Coronary artery (tissue), 2 donors: ENCODE data around the gene CALCB.
"Not testable (repeated sequence)": the region's sequence is repeated elsewhere in the genome, so short reads cannot be mapped to it uniquely, and the experiment has no call there.

Experiments used
- DNase-seq: peaks from one replicate; pipeline ENCODE4 v3.0.0-alpha.2; 2017; ENCODE audit warnings: low spot score
- H3K27ac ChIP-seq, 2 donors: fragments of 200-600 bp; sonication (generic); one replicate each; pipeline ENCODE4 v1.5.1; 2016 to 2019
- H3K4me3 ChIP-seq: fragments of 200-600 bp; sonication (generic); 2 replicates; pipeline ENCODE4 v1.5.1; 2016; ENCODE audit warnings: mild to moderate bottlenecking, moderate library complexity
- TF ChIP-seq, protein P1 (sequence below): fragments of 200-600 bp; sonication (generic); IDR thresholded peaks from one replicate; pipeline ENCODE4 v1.5.1; 2019; ENCODE audit warnings: antibody characterized with exemption

The CALCB gene

DNA sequence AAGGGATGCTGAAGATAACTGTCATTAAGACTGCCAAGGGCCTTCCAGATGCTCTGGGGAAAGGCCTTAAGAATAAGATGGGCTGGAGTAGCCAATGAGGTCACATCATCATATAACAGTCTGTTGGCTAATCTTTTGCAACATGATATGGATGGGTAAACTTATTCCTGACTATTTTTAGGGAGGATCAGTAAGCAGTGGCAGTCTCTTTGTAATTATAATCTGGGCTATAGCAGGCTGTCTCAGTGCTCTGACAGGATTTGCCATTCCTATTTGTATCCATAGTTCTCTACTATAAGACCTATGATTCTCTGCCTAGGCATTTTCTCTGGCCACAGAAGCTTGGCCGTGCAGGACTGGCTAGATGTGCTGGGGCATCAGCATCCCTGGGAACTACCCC, 16.1 kb upstream of the CALCB start:
- no peak for DNase-seq
- Histone ChIP-seq H3K4me3 (no peak overlapping the region), H3K27ac (no peak overlapping the region)
- TF ChIP-seq, protein P1, sequence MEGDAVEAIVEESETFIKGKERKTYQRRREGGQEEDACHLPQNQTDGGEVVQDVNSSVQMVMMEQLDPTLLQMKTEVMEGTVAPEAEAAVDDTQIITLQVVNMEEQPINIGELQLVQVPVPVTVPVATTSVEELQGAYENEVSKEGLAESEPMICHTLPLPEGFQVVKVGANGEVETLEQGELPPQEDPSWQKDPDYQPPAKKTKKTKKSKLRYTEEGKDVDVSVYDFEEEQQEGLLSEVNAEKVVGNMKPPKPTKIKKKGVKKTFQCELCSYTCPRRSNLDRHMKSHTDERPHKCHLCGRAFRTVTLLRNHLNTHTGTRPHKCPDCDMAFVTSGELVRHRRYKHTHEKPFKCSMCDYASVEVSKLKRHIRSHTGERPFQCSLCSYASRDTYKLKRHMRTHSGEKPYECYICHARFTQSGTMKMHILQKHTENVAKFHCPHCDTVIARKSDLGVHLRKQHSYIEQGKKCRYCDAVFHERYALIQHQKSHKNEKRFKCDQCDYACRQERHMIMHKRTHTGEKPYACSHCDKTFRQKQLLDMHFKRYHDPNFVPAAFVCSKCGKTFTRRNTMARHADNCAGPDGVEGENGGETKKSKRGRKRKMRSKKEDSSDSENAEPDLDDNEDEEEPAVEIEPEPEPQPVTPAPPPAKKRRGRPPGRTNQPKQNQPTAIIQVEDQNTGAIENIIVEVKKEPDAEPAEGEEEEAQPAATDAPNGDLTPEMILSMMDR, result no peak

DNA sequence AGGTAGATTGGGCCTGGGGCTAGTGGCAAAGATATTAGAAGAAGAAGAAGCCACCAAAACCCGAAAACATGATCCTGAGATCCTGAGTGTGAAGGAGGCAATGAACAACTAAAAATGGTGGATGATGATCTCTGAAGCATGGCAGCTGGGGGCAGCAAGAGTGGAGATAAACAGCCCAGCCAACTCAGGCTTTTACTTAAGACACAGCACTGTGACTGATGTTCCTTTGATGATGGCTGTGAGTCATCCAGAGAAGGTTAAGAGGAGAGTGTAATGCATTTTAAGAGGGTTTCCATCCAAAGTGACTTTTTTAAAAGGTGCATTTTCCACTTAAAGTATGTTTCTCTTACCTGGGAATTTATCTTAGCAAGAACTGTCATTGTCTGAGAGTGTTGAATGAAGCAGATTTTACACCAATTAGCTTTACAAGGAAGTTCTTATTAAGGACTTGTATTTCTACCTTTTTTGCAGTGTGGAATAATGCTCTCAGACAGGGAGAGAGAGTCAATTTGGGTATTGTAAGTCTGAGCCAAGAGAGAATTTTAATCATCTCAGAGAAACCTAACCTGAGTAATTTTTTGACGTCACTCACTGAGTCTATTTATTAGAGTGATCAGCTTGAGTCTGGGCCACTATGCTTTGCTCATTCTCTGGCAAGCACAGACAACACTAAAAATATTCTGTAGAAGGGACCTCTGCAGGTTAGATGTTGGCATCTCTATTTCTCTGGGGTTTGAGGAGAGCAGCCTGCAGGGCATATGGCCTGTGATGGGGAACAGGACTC, 14.1 kb upstream of the CALCB start:
- TF ChIP-seq, protein P1, result no peak
- H3K4me3 ChIP-seq, result no peak overlapping the region
- no peak overlapping the region for H3K27ac ChIP-seq
- DNase-seq, result no peak

DNA sequence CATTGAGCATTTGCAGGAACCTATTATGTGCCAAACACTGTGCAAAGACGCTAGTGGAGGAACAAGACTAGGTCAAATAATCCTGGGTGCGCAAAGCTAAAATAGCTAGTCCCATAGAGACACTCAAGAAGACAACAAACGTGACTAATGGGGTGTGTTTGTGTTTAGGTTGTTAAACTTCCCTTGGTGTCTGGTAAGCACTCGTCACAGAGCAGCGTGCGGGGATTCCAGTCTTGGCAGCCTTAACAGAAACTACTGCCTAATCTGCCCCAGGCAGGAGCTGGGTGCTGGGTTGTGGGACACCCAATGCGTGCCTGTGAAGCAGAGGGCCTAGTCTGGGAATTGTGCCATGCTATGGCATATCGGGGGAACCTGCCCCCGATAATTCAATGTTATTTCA, 10.8 kb upstream of the CALCB start:
- Histone ChIP-seq H3K4me3 (no peak overlapping the region), H3K27ac (no peak overlapping the region)
- TF ChIP-seq, protein P1, result no peak
- DNase-seq, result no peak

DNA sequence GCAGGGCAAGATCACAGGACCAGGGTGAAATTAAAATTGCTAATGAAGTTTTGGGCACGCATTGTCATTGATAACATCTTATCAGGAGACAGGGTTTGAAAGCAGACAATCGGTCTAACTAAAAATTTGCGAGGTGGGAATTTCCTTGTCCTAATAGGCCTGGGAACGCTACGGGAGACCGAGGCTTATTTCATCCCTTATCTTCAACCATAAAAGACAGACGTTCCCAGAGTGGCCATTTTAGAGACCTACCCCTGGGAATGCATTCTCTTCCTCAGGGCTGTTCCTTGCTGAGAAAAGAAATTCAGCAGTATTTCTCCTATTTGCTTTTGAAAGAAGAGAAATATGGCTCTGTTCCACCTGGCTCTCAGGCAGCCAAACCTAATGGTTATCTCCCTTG, 3.6 kb upstream of the CALCB start:
- not testable (repeated sequence) for H3K27ac ChIP-seq, DNase-seq, H3K4me3 ChIP-seq

DNA sequence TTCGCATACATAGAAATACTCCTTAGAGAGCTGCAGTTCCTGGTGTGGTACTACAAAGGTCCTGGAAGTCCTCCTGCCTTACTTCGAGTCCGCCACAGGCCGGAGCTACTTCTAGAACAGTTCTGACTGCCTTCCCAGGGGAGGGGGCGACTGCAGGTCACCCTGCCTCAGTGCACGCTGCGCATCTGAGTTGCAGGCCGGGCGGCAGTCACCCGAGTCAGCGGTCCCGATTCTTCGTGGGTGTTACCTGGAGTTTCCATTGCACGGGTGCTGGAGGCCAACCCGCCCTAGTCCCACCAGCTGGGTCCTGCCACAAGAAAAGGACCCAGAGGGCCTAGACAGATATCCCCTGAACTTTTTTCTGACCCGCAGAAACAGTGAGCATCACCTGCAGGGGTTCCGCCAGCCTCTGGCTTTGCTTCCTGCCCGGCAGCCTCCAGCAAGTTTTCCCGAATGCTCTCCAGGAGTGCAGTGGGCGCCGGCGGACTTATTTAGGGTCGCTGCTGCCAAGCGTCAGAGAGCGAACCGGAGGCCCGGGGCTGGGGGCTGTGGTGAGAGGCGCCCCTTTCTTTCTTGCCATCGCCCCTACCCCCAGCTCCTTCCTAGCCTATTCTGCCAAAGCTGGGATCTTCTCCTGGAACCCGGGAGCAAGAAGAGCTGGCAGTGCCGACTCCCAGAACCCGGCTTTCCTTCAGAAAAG, 1.7 kb upstream of the CALCB start:
- Histone ChIP-seq H3K4me3 (no peak overlapping the region), H3K27ac (no peak overlapping the region)
- DNase-seq, result no peak
- TF ChIP-seq, protein P1, result no peak

DNA sequence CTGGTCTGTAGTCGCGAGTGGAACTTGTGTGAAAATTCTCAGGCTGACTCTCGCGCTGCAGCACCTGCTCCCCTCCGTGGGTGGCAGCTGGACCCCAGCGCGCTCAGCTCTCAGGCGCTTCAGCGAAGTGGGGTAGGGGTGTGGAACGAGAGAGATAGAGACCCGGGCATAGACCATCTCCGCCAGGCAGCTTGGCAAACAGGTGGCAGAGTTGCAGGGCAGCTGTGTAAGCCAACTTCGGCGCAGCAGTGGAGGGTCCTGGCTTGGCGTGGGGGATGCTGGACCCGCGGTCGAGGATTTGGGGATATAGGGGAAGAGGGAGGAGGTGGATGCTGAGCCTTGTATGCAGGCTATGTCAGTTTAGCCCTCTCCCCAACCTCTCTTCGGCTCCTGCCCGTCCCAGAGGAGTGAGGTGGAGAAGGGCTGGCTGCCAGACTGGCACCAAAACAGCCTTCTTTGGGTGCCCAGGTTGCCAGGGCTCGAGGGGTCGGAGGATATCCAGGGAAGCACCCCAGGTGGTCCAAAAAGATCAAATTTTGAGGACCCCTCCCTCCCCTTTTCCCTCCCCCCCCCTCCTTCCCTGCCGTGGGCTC, 746 bp upstream of the CALCB start:
- TF ChIP-seq, protein P1, result no peak
- Histone ChIP-seq H3K27ac (no peak overlapping the region), H3K4me3 (no peak overlapping the region)
- DNase-seq, result no peak

DNA sequence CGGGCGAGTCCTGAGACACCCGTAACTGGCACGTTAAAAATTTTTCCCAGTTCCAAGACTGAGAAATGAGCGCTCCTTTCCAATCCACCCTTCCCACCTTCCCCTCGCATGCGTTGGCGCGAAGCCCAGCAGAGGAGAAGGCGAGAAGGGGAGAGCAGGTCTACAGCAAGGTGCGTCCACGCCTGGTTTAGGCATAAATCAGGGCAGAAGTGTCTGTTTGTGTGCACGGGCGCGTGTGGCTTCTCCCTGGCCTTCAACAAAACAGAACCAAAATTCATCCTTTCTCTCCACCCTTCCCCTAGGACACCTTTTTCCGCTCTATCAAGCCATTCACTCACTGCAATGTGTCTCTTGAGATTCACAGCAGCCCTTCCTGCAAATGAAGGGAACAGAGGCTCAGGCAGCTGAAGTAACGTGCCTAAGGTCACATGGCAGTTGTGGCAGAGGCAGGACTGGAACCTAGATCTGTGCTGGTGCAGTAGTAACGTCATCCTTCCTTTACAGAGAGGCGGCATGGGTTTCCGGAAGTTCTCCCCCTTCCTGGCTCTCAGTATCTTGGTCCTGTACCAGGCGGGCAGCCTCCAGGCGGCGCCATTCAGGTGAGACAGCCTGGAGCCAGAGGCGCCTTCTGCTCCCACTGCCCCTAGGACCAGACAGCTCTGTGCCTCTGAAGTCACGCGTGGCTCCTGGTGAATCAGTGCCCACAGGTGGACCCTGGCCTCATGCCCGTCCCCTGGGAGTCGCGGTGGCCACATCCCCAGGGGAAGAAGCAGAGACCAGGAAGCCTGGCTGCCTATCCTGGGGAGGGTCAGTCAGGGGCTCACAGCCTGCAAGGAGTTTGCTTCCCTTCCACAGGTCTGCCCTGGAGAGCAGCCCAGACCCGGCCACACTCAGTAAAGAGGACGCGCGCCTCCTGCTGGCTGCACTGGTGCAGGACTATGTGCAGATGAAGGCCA, 1.1 kb downstream of the CALCB start:
- TF ChIP-seq, protein P1, result peak; percentile 60
- Histone ChIP-seq H3K27ac (no peak overlapping the region), H3K4me3 (peak overlapping the region; percentile 57)
- DNase-seq, result no peak
